Suppressor macrophage treated with lipopolysaccharide for 4 hours (primary cell): ENCODE data around the gene NLRP9.

Experiments used
- DNase-seq: peaks from one replicate; pipeline ENCODE4 v3.0.0-alpha.2; 2020

NLRP9 gene

DNA sequence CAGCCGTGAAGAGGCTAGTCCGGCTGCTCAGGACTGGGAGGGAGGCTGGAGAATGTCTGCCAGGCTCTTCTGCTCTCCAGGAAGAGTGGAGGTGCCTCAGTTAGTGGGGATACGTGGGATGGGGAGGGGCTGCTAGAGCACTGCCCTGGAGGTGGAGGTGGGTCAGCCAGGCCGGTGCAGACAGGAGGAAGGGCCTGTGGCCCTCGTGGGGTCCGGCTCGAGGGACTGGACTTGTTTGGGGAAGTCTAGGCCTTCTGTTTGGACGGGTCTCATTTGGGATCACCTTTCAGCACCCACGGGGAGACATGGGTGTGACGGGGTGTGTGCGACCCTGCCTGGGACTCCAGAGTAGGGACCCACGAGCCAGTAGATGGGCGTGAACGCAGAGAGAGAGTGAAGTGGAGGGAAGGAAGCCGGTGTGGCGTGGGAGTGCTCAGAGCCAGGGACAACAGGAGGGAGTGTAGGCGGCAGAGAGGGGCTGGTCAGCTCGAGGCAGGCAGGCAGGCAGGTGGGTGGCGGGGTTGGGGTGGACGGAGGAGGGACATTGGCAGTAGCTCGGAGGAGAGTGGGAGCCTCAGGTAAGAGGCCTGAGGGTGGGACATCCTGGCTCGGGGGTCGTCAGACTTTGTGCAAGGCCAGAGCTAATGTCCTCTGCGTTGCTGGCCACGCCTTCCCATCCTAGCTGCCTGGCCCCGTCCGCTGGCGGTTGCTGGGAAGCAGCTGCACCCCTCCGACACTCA lies 51.7 kb downstream of the NLRP9 start:
- no peak for DNase-seq

DNA sequence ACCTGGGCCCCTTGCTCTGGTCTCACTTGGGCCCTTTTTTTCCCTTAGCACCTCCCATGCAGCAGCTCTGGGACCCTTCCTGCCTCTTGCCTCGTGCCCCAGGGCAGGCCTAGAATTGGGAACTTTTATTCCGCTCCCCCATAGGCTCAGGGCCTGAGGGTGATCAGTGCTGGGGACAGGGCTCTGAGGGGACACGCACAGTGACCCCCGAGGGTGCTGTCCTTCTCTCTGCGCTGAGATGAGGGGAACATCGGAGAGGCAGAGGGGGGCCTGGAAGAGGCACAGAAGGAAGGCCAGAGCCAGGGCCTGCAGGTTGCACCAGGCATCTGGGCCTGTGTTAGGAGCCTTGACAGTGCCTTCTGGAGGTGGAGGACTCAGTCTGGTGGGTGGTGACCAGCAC lies 52.4 kb downstream of the NLRP9 start:
- DNase-seq: no peak

DNA sequence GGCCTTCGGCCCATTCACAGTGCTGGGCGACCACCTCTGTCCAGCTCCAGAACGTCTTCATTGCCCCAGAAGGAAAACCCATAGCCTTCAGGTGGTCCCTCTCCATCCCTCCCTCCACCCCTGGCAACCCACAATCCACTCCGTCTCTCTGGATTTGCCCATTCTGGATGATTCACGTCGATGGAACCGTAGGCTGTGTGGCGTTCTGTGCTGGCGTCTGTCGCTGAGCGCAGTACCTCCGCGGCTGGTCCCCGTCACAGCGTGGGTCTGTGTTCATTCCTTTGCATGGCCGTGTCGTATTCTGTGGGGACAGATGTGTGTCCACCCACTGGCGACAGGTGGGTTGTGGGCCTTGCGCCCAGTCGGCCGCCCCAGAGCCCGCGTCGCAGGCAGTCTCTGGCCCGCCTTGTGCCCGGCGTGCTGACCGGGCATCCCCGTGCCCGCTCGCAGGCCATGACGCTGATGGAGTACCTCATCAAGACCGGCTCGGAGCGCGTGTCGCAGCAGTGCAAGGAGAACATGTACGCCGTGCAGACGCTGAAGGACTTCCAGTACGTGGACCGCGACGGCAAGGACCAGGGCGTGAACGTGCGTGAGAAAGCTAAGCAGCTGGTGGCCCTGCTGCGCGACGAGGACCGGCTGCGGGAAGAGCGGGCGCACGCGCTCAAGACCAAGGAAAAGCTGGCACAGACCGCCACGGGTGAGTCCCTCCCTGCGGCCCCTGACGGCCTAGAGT lies 53.1 kb downstream of the NLRP9 start:
- no peak for DNase-seq

DNA sequence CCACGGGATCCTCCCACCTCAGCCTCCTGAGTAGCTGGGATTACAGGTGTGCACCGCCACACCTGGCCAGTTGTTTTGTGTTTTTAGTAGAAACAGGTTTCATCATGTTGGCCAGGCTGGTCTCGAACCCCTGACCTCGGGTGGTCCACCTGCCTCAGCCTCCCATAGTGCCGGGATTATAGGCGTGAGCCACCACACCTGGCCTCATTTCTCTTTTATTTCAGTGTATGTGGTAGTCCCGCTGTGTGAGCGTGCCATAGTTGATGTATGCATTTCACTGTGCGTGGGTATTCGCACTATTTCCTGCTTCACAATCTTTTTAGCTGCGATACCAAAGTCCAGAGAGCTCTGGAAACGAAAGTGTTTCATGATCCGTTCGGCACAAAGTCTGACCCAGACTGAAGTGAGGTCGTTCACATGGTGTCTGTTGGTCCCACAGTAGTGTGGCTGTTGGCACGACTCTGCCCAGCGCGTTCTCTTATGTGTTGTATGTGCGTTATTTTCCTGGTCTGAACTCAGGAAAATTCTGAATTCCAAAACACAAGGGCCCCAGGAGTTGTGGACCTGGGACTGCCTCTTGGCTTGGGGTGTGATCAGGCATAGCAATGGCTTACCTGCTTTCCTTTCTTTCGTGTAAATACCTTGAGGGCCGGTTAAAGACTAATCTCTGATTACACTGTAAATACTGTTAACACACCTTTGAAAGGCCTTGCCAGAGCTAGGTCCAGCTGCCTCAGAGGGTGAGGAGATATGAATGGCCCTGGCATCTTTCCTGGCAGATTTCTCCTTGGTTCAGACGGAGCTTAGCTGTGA lies 54.5 kb downstream of the NLRP9 start:
- no peak for DNase-seq

DNA sequence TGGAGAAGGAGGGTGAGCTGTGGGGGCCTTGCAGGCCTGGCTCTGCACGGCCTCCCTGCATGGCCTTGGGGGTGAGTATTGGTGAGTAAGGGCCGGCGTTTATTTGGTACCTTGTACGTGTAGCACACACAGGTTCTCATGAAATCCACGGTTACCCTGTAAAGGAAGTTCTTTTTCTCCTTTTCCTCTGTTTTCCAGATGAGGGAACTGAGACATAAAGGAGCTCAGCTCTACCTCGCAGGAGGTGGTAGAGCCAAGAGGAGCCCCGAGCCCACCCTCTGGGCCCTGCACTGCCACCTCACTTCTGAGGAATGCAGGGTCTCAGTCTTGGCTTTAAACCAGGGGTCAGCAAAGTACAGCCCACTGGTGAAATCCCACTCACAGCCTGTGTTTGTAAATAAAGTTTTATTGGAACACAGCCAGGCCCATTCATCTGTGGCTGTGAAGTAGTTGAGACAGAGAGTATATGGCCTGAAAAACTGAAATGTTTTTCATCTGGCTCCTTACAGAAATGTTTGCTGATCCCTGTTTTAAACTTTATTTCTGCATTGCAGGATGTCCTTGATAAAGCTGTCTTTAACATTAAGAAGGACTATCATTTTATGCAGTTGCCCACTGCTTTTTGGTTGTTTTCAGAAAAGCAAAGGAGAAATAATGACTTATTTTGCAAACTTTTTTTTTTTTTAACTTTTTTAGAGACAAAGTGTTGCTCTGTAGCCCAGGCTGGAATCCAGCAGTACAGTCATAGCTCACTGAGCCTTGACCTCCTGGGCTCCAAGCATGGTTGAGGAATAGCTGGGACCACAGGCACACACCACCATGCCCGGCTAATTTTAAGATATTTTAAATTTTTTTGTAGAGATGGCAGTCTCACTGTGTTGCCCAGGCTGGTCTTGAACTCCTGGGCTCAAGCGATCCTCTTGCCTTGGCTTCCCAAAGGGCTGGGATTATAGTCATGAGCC lies 56.8 kb downstream of the NLRP9 start:
- DNase-seq: no peak

DNA sequence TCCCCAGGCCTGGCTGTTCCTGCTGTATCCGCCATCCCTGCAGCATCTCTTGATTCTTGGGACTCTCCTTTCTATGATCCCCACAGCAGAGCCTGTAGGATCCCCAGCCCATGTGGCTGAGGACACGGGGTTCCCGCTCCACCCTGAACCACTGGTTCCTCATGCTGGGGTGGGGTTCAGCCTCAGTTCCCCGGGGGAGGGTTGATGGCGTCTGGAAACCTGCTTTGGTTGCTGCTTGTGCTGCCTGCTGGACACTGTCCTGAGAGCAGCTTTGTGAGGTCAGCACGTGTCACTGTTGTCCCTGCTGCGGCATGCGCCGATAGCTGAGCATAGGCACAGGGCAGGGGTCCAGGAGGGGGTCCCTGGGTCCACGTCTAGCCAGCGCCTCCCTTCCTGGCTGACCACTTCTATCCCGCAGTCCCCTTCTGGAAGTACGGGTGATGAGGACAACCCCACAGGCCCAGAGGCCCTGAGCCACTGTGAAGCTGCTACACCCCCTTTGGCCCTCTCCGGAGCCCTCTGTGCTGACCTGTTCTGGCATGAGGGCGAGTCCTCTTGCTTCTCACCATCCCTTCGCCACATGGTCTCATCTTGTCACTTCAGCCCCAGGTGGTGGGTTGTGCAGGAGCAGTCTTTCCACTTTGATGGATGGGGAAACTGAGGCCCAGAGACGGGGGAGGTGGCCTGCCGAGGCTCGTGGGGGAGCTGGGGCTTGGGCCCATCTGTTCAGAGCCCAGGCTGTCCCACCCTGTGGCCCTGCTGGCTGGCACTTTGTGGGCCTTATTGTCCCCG lies 57.7 kb downstream of the NLRP9 start:
- DNase-seq: no peak

GRCh38 chr19:55679343-55680257 lies 58.6 kb downstream of the NLRP9 start:
- no peak for DNase-seq

GRCh38 chr19:55678121-55678671 lies 60.0 kb downstream of the NLRP9 start:
- peak; percentile 80 for DNase-seq

GRCh38 chr19:55677572-55678028 lies 60.6 kb downstream of the NLRP9 start:
- no peak for DNase-seq

- no peak for DNase-seq
Observed at GRCh38 chr19:55676889-55677505, 61.2 kb downstream of the NLRP9 start.

- no peak for DNase-seq
Observed at GRCh38 chr19:55676383-55676782, 61.8 kb downstream of the NLRP9 start.

DNA sequence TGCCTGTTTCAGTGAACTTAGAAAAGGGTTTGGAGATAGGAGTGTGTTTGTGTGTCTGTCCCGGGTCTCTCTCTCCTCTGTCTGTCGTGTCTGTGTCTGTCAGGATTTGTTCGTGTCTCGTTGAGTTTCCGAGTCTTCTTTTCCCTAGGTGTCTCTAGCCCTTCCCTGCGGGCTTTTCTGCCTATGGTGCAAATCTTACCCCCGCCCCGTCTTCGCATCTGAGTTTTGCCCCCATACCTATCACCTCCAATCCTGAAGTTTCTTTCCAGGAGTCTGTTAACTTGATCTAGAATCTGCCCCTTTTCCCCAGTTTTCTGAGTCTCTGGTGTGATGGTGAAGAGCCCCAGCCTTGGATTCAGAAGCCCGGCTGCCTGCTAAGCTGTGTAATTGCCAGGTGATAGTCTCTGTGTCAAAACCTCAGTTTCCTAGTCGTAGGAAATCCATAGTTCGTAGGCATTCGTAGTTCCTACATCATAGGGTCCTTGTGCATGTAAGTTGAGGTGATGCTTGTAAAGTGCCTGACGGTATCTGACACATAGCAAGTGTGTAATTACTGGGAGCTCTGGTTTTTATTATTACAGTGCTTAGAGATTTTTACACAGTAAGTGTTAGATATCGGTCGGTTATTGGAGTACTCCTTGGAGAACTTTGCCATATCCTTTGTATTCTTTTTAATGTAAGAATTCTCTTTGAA lies 62.4 kb downstream of the NLRP9 start:
- peak; percentile 25 for DNase-seq

DNA sequence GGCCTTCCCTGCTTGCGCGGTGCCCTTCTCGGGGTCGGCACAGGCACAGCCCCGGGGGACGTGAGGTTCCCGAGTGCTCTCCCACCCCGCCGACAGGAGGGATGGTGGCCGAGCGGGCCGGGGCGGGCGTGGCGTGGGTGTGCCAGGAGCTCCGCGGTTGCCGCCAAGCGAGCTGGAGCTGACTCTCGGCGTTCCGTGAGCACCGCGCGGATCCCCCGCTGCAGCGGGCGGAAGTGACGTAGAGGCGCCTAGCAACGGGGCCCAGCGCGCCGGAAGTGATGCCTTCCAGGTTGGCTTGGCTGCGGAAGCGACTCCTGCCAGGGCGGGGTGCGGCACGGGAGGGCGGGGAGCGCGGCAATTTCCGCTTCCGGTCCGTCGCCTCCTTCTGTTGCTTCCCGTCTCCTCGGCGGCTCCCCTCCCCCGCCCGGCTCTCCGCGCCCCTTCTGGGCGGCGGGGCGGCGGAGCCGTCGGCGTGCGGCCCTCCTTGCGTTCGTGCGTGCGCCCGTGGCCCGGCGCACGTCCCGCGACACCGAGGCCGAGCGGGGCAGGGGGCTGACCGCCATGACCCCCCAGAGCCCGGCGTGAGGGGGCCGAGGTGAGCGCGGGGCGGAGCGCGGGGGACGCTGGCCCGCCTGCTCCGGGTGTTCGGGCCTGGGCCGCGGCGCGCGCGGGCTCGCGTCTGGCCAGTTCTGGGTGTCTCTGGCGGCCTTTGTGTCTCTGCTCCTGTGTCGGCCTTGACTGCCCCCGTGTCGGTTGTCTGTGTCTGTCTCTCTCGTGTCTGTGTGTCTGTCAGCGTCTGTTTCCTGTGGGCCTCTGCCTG lies 63.2 kb downstream of the NLRP9 start, which contains the start of gene EPN1:
Gene EPN1 (plus strand): TSS at position 386 of the 820 bp plus-strand sequence. CDS start 3,402 bp downstream, outside the sequence.
- DNase-seq: peak; percentile 98

DNA sequence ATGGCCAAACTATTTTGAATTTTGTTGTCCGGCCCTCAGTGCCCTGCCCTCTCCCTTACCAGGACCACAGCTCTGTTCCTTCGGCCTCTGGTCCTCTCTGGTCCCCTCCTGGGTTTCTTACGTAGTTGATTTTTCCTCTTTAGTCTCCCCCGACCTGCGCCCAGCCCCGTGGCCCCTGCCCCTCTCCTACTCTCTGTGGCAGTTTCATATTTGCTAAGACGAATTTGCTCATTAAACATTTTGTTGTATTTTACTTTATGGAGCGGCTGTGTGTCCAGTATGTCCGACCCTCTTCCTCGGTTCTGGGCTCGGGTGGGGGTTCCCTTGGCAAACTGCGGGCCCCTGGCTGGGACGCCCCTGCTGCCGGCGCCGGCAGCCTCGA lies 63.8 kb downstream of the NLRP9 start:
- no peak for DNase-seq

- no peak for DNase-seq
Observed at GRCh38 chr19:55673889-55674288, 64.3 kb downstream of the NLRP9 start.

GRCh38 chr19:55673465-55673864 lies 64.7 kb downstream of the NLRP9 start:
- DNase-seq: no peak

- DNase-seq: no peak
Observed at GRCh38 chr19:55672418-55672817, 65.8 kb downstream of the NLRP9 start.

- DNase-seq: no peak
Observed at GRCh38 chr19:55671054-55671378, 67.2 kb downstream of the NLRP9 start.
